SK-N-SH (cell line): ENCODE measurements around the gene PRPSAP2. TPM values are rescaled to one million over a fixed set of nuclear protein-coding genes. Genes with fewer than 3 reads are reported as not detected.
A peak's percentile ranks its signal among the peaks of the same experiment; 100 is the strongest.

Experiments used
- CTCF ChIA-PET: fragments of 300-600, 350-600 bp; formaldehyde crosslinking; extraction: SDS; loops from one replicate; lab custom pipeline; 2021; lab: Yijun Ruan, JAX
- POLR2A ChIA-PET: fragments of 350-600 bp; sonication (Branson Sonifier 250); formaldehyde crosslinking; extraction: SDS; loops from one replicate; lab custom pipeline; 2020; ENCODE audit warnings: antibody characterized with exemption, inconsistent platforms; lab: Yijun Ruan, JAX
- DNase-seq: peaks from one replicate; pipeline ENCODE4 v3.0.0; 2012
- H2AFZ ChIP-seq: fragments of 200-600 bp; sonication (generic); 2 replicates; pipeline ENCODE4 v1.8.1; 2016; ENCODE audit warnings: antibody characterized with exemption, mild to moderate bottlenecking, low read depth
- H3F3A ChIP-seq: fragments of 200-600 bp; sonication (generic); replicated peaks from 2 replicates; pipeline ENCODE3; 2016; ENCODE audit warnings: antibody characterized with exemption, mild to moderate bottlenecking; ENCODE audit not compliant: insufficient read depth
- H3K27ac ChIP-seq, 2 experiments: fragments of 200-500 bp in 1 of 2; fragments of 200-600 bp in 1 of 2; sonication (Bioruptor generic) in 1 of 2; sonication (generic), shearing (Covaris generic) in 1 of 2; 2 replicates each; pipeline versions ENCODE4 v1.5.1 to v1.6.1; 2014 to 2016; ENCODE audit warnings: low read depth in 2 of 2, inconsistent platforms in 1 of 2, low read length in 1 of 2, mild to moderate bottlenecking in 1 of 2, mixed read lengths in 1 of 2
- H3K27me3 ChIP-seq: fragments of 200-600 bp; sonication (generic), shearing (Covaris generic); 2 replicates; pipeline ENCODE4 v1.6.1; 2016; ENCODE audit warnings: mixed run types; ENCODE audit not compliant: insufficient read depth
- H3K36me3 ChIP-seq, 2 experiments: fragments of 200-500 bp in 1 of 2; fragments of 200-600 bp in 1 of 2; sonication (Bioruptor generic) in 1 of 2; sonication (generic) in 1 of 2; replicated peaks in 1 of 2; 2 replicates each; pipeline versions ENCODE3 to v1.5.1; 2014 to 2016; ENCODE audit warnings: low read length in 1 of 2, mild to moderate bottlenecking in 1 of 2; ENCODE audit not compliant: insufficient read depth in 2 of 2, control insufficient read depth in 1 of 2
- H3K4me1 ChIP-seq, 2 experiments: fragments of 200-500 bp in 1 of 2; fragments of 200-600 bp in 1 of 2; sonication (Bioruptor generic) in 1 of 2; sonication (generic), shearing (Covaris generic) in 1 of 2; 2 replicates each; pipeline versions ENCODE4 v1.5.1 to v1.6.1; 2014 to 2016; ENCODE audit warnings: low read depth in 1 of 2, low read length in 1 of 2, mixed run types in 1 of 2; ENCODE audit not compliant: insufficient read depth in 2 of 2, control insufficient read depth in 1 of 2
- H3K4me2 ChIP-seq: fragments of 200-600 bp; sonication (generic), shearing (Covaris generic); 2 replicates; pipeline ENCODE4 v1.6.1; 2017; ENCODE audit warnings: mixed run types
- H3K4me3 ChIP-seq, 2 experiments: fragments of 200-500 bp in 1 of 2; fragments of 200-600 bp in 1 of 2; sonication (Bioruptor generic) in 1 of 2; sonication (generic), shearing (Covaris generic) in 1 of 2; 2 replicates each; pipeline versions ENCODE4 v1.5.1 to v1.8.1; 2014 to 2016; ENCODE audit warnings: low read depth in 2 of 2, inconsistent platforms in 1 of 2, low read length in 1 of 2, mild to moderate bottlenecking in 1 of 2, mixed read lengths in 1 of 2, moderate library complexity in 1 of 2
- H3K79me2 ChIP-seq: fragments of 200-600 bp; sonication (generic); 2 replicates; pipeline ENCODE4 v1.8.1; 2017; ENCODE audit warnings: mild to moderate bottlenecking; ENCODE audit not compliant: insufficient read depth
- H3K9ac ChIP-seq: fragments of 200-600 bp; sonication (generic); 2 replicates; pipeline ENCODE4 v1.6.1; 2017; ENCODE audit warnings: mixed run types
- H3K9me2 ChIP-seq: fragments of 200-600 bp; sonication (generic); 2 replicates; pipeline ENCODE4 v1.6.1; 2017; ENCODE audit warnings: mixed run types
- H3K9me3 ChIP-seq: fragments of 200-600 bp; sonication (generic); 2 replicates; pipeline ENCODE4 v1.6.1; 2017; ENCODE audit warnings: mixed run types, mild to moderate bottlenecking, moderate library complexity
- H4K20me1 ChIP-seq: fragments of 200-600 bp; sonication (generic); 2 replicates; pipeline ENCODE4 v1.6.1; 2017; ENCODE audit warnings: mild to moderate bottlenecking, mixed run types; ENCODE audit not compliant: insufficient read depth
- CHD2 ChIP-seq: fragments of 150-350 bp; IDR thresholded peaks from 2 replicates; pipeline ENCODE4 v1.6.1; 2018; ENCODE audit warnings: low read length; ENCODE audit not compliant: partially characterized antibody
- ELF1 ChIP-seq: IDR thresholded peaks from 2 replicates; pipeline ENCODE4 v1.4.0; 2012
- EP300 ChIP-seq, 2 experiments: IDR thresholded peaks; 2 replicates each; pipeline versions ENCODE4 v1.4.0 to v1.6.1; 2012; ENCODE audit warnings: borderline replicate concordance in 1 of 2, low read depth in 1 of 2, low read length in 1 of 2
- FOXM1 ChIP-seq: IDR thresholded peaks from 2 replicates; pipeline ENCODE4 v1.4.0; 2012; ENCODE audit warnings: low read depth, mild to moderate bottlenecking
- GABPA ChIP-seq: IDR thresholded peaks from 2 replicates; pipeline ENCODE4 v1.4.0; 2012; ENCODE audit warnings: low read depth, mild to moderate bottlenecking
- IRF3 ChIP-seq: fragments of 150-350 bp; IDR thresholded peaks from 2 replicates; pipeline ENCODE4 v1.6.1; 2016; ENCODE audit warnings: mild to moderate bottlenecking, low read depth, low read length
- JUND ChIP-seq: IDR thresholded peaks from 2 replicates; pipeline ENCODE4 v1.4.0; 2012
- MEF2A ChIP-seq: IDR thresholded peaks from 2 replicates; pipeline ENCODE4 v1.4.0; 2012; ENCODE audit warnings: low read depth, borderline replicate concordance
- MXI1 ChIP-seq: IDR thresholded peaks from 2 replicates; pipeline ENCODE4 v1.6.1; 2012; ENCODE audit warnings: mild to moderate bottlenecking, low read depth, low read length, improper control_type of control experiment
- NFIC ChIP-seq: IDR thresholded peaks from 2 replicates; pipeline ENCODE4 v1.4.0; 2012; ENCODE audit warnings: borderline replicate concordance
- NRF1 ChIP-seq: IDR thresholded peaks from 2 replicates; pipeline ENCODE4 v1.6.1; 2012; ENCODE audit warnings: low read depth, mild to moderate bottlenecking, low read length
- PBX3 ChIP-seq: IDR thresholded peaks from 2 replicates; pipeline ENCODE4; 2012
- RCOR1 ChIP-seq: fragments of 150-350 bp; IDR thresholded peaks from 2 replicates; pipeline ENCODE4 v1.6.1; 2017; ENCODE audit warnings: antibody characterized with exemption, low read length
- RFX5 ChIP-seq: IDR thresholded peaks from 2 replicates; pipeline ENCODE4 v1.6.1; 2012; ENCODE audit warnings: mild to moderate bottlenecking, improper control_type of control experiment, low read length
- RXRA ChIP-seq: IDR thresholded peaks from 2 replicates; pipeline ENCODE4 v1.4.0; 2012; ENCODE audit warnings: low read depth, mild to moderate bottlenecking, borderline replicate concordance
- SIN3A ChIP-seq: IDR thresholded peaks from 2 replicates; pipeline ENCODE4 v1.6.1; 2012; ENCODE audit warnings: low read depth, mild to moderate bottlenecking, low read length, moderate library complexity, borderline replicate concordance
- SMC3 ChIP-seq: IDR thresholded peaks from 2 replicates; pipeline ENCODE4 v1.6.1; 2012; ENCODE audit warnings: low read depth, low read length, improper control_type of control experiment
- TAF1 ChIP-seq: IDR thresholded peaks from 2 replicates; pipeline ENCODE4 v1.6.1; 2012; ENCODE audit warnings: low read depth, mild to moderate bottlenecking, low read length, moderate library complexity, borderline replicate concordance
- TCF12 ChIP-seq: IDR thresholded peaks from 2 replicates; pipeline ENCODE4 v1.4.0; 2012
- USF1 ChIP-seq: IDR thresholded peaks from 2 replicates; pipeline ENCODE4 v1.4.0; 2012; ENCODE audit warnings: low read depth, borderline replicate concordance
- USF2 ChIP-seq: fragments of 150-350 bp; IDR thresholded peaks from 2 replicates; pipeline ENCODE4 v1.6.1; 2017; ENCODE audit warnings: antibody characterized with exemption, low read length, low read depth, borderline replicate concordance
- WGBS: methylation state at CpG from one replicate; pipeline ENCODE4 v1.1.6; 2017; ENCODE audit warnings: low lambda C conversion rate; 5-methylcytosine and 5-hydroxymethylcytosine counted together
- polyA plus RNA-seq, 3 experiments: library from polyadenylated mRNA; depleted of rRNA; stranded (reverse); fragments of >200 nt; gene quantifications; 2 replicates each; pipeline ENCODE4 v1.2.3, GENCODE V29; 2012

Gene PRPSAP2
- polyA plus RNA-seq, 1 of the 3 experiments (the other 2 are of a cell fraction): 27.6 TPM

GRCh38 chr17:18859256-18859655 lies 1.3 kb downstream of the PRPSAP2 start:
- Histone ChIP-seq H3K79me2 (peaks cover 71% of the 10 kb centered on the region), H3F3A (no peaks in the 10 kb centered on the region), H3K9ac (peak overlapping the region; percentile 84; the same call in 1 of the 2 replicates), H3K9me2 (no peaks in the 10 kb centered on the region), H2AFZ (no peak overlapping the region), H3K36me3 (no peaks in the 10 kb centered on the region), H3K4me2 (peak overlapping the region; percentile 70), H3K27ac (peak overlapping the region in 1 of 2 experiments; percentile 54; a peak in 1 of 4 replicates), H3K4me1 (peaks cover 7 to 17% of the 10 kb centered on the region in 2 experiments; a peak in 3 of 4 replicates), H3K4me3 (peak overlapping the region; percentile 72 to 77), H4K20me1 (no peaks in the 10 kb centered on the region), H3K27me3 (no peaks in the 10 kb centered on the region), H3K9me3 (no peaks in the 10 kb centered on the region)
- peak; percentile 28 for DNase-seq
- POLR2A ChIA-PET: interaction anchor here (1.0 kb wide), 1 partner anchor 528 kb away, joined by 3 read pairs; no protein-coding TSS in a partner anchor
- CTCF ChIA-PET: interaction anchor here (1.2 to 1.9 kb wide), 2 partner anchors 90 to 102 kb away, joined by 5 to 6 read pairs; no protein-coding TSS in a partner anchor
- 42% methylated on average over 4 of the region's 4 CpGs for WGBS
- no peak for TF ChIP-seq IRF3
- no peak for TF ChIP-seq RFX5
- no peak for TF ChIP-seq RXRA
- TF ChIP-seq MEF2A: no peak
- no peak for TF ChIP-seq RCOR1
- TF ChIP-seq TCF12: no peak
- no peak for TF ChIP-seq FOXM1
- no peak for TF ChIP-seq ELF1
- TF ChIP-seq TAF1: no peak
- TF ChIP-seq USF1: no peak
- TF ChIP-seq JUND: no peak

GRCh38 chr17:18860161-18860972 lies 2.4 kb downstream of the PRPSAP2 start:
- POLR2A ChIA-PET: no interaction called here
- Histone ChIP-seq H4K20me1 (no peaks in the 10 kb centered on the region), H3K9ac (no peak overlapping the region), H3K79me2 (peaks cover 66% of the 10 kb centered on the region), H3F3A (no peaks in the 10 kb centered on the region), H3K4me3 (no peak overlapping the region), H3K27ac (no peak overlapping the region), H3K4me2 (no peak overlapping the region), H2AFZ (no peak overlapping the region), H3K9me2 (no peaks in the 10 kb centered on the region), H3K36me3 (no peaks in the 10 kb centered on the region), H3K4me1 (peaks cover 1 to 11% of the 10 kb centered on the region in 2 experiments; a peak in 3 of 4 replicates), H3K27me3 (no peaks in the 10 kb centered on the region), H3K9me3 (no peaks in the 10 kb centered on the region)
- DNase-seq: no peak
- WGBS: 92% methylated on average over 9 of the region's 9 CpGs
- CTCF ChIA-PET: no interaction called here
- TF ChIP-seq IRF3: no peak
- TF ChIP-seq USF1: no peak
- no peak for TF ChIP-seq NRF1
- TF ChIP-seq EP300 (IDR thresholded peaks at IDR 0.05; ENCODE audit: borderline replicate concordance in 1 of 2, low read depth in 1 of 2, low read length in 1 of 2): no peak
- no peak for TF ChIP-seq PBX3
- TF ChIP-seq SIN3A: no peak
- TF ChIP-seq USF2: no peak
- no peak for TF ChIP-seq CHD2
- no peak for TF ChIP-seq NFIC
- TF ChIP-seq RCOR1: no peak
- no peak for TF ChIP-seq MXI1
- TF ChIP-seq SMC3: no peak
- no peak for TF ChIP-seq JUND
- no peak for TF ChIP-seq TAF1
- TF ChIP-seq GABPA: no peak
